NOMO-1 treated with DMSO at 0.1 percent for 48 hours (cell line): ENCODE measurements around the gene PCP2.

ENCODE experiments used
- DNase-seq: peaks from one replicate; lab custom pipeline; 2025; ENCODE audit not compliant: unreplicated experiment; lab: John Stamatoyannopoulos, UW

The PCP2 gene

GRCh38 chr19:7620442-7621412 is 12.8 kb downstream of the PCP2 start:
- no peak for DNase-seq

- no peak for DNase-seq
Observed at GRCh38 chr19:7619671-7620441, 13.7 kb downstream of the PCP2 start.

GRCh38 chr19:7618771-7619510 is 14.6 kb downstream of the PCP2 start:
- DNase-seq: no peak

- DNase-seq: no peak
Observed at GRCh38 chr19:7618348-7618747, 15.2 kb downstream of the PCP2 start.

- DNase-seq: no peak
Observed at GRCh38 chr19:7617735-7618134, 15.8 kb downstream of the PCP2 start.

- no peak for DNase-seq
Observed at GRCh38 chr19:7617172-7617571, 16.3 kb downstream of the PCP2 start.

GRCh38 chr19:7614859-7615741 is 18.4 kb downstream of the PCP2 start:
- DNase-seq: no peak

GRCh38 chr19:7612282-7613274 is 20.9 kb downstream of the PCP2 start:
- no peak for DNase-seq

GRCh38 chr19:7611541-7612279 is 21.8 kb downstream of the PCP2 start:
- no peak for DNase-seq

GRCh38 chr19:7610491-7611240 is 22.9 kb downstream of the PCP2 start:
- DNase-seq: no peak

GRCh38 chr19:7607874-7608560 is 25.5 kb downstream of the PCP2 start:
- DNase-seq: no peak

GRCh38 chr19:7607212-7607873 is 26.2 kb downstream of the PCP2 start:
- no peak for DNase-seq

- DNase-seq: no peak
Observed at GRCh38 chr19:7606289-7606688, 27.2 kb downstream of the PCP2 start.

- DNase-seq: peak; percentile 38
Observed at GRCh38 chr19:7605490-7606222, 27.9 kb downstream of the PCP2 start.

GRCh38 chr19:7603919-7604318 is 29.6 kb downstream of the PCP2 start:
- no peak for DNase-seq

GRCh38 chr19:7602935-7603497 is 30.5 kb downstream of the PCP2 start:
- DNase-seq: no peak
